ENCODE data around the gene DOHH. TPM values are rescaled to one million over a fixed set of nuclear protein-coding genes. Genes with fewer than 3 reads are reported as not detected.

The DOHH gene
- total and polyA plus RNA-seq, 2 donors (not counting 3 experiments of a cell fraction or from before 2014, with no cell fraction given) = 8.7 to 15.2 TPM

GRCh38 chr19:3521104-3521445, 20.6 kb upstream of the DOHH start:
- Histone ChIP-seq H3K27me3 (ENCODE audit: control insufficient read depth in 2 of 2, insufficient read depth in 2 of 2, low read length in 2 of 2) (no peaks in the 10 kb centered on the region), H3K9ac (replicated peaks; ENCODE audit: extremely low read depth, insufficient read depth, low read length) (no peak overlapping the region), H3K27ac (ENCODE audit: insufficient read depth, low read depth, low read length) (no peak overlapping the region), H3K9me3 (replicated peaks; ENCODE audit: control insufficient read depth, insufficient read depth, low read length) (no peaks in the 10 kb centered on the region), H2AFZ (ENCODE audit: low read depth, low read length) (no peak overlapping the region), H3K36me3 (ENCODE audit: control insufficient read depth in 2 of 2, extremely low read depth in 1 of 2, insufficient read depth in 2 of 2, low read length in 2 of 2) (peaks cover 0 to 42% of the 10 kb centered on the region in 2 experiments), H3K4me2 (ENCODE audit: insufficient read depth, low read length) (no peak overlapping the region), H3K9me1 (replicated peaks; ENCODE audit: control insufficient read depth, extremely low read depth, insufficient read depth, low read length) (no peaks in the 10 kb centered on the region), H3K79me2 (ENCODE audit: control insufficient read depth, insufficient read depth, low read length) (peaks cover 54% of the 10 kb centered on the region), H3K4me3 (replicated peaks in 1 of 3; ENCODE audit: insufficient read depth in 1 of 3, low read depth in 1 of 3, low read length in 3 of 3) (no peak overlapping the region), H4K20me1 (replicated peaks; ENCODE audit: control insufficient read depth, extremely low read depth, insufficient read depth, low read length) (no peaks in the 10 kb centered on the region), H3K4me1 (ENCODE audit: control insufficient read depth, extremely low read depth, insufficient read depth, low read length) (no peaks in the 10 kb centered on the region)
- ChIA-PET POLR2A (no interaction called here), CTCF (no interaction called here)
- dilution Hi-C loops (cut with MboI; ENCODE audit: extremely low pct_ligation_motif_present, low sequenced_read_pairs) = no loop called here
- no peak for DNase-seq (ENCODE audit: low read depth, low spot score)
- TF ChIP-seq GATA2 (IDR thresholded peaks at IDR 0.05; ENCODE audit: insufficient read depth, insufficient read length, low read depth, low read length) (no peak), MYC (IDR thresholded peaks at IDR 0.05; ENCODE audit: low read depth, low read length) (no peak), POLR2A (IDR thresholded peaks at IDR 0.05; ENCODE audit: low read depth, low read length) (no peak), JUN (IDR thresholded peaks at IDR 0.05; ENCODE audit: borderline replicate concordance, insufficient read depth, insufficient read length, low read depth) (no peak), FOS (IDR thresholded peaks at IDR 0.05; ENCODE audit: borderline replicate concordance, insufficient read depth, low read length) (no peak), EZH2 (IDR thresholded peaks at IDR 0.05; ENCODE audit: borderline replicate concordance, low read depth, low read length, severe bottlenecking) (no peak), CTCF (IDR thresholded peaks at IDR 0.05; ENCODE audit: extremely low read depth in 1 of 2, insufficient read depth in 1 of 2, low read depth in 1 of 2, low read length in 2 of 2) (no peak), POLR2AphosphoS5 (IDR thresholded peaks at IDR 0.05; ENCODE audit: insufficient read depth, low read depth, low read length) (no peak), MAX (IDR thresholded peaks at IDR 0.05; ENCODE audit: insufficient read depth, insufficient read length) (no peak)
- BruUV-seq (replicated peaks) = no TSS peak
- intact Hi-C loops (cut with micrococcal nuclease) = no loop called here
- no peak for FAIRE-seq

All from endothelial cell of umbilical vein (primary cell).